AG04450 (cell line): ENCODE measurements around the gene PIK3R4. TPM values are rescaled to one million over a fixed set of nuclear protein-coding genes. Genes with fewer than 3 reads are reported as not detected.

Experiments used
- CTCF ChIA-PET: fragments of 300-600, 350-600 bp; formaldehyde crosslinking; extraction: SDS; loops from one replicate; lab custom pipeline; 2022; ENCODE audit warnings: antibody characterized with exemption, inconsistent platforms; lab: Charles Lee
- POLR2A ChIA-PET: fragments of 350-600 bp; formaldehyde crosslinking; extraction: SDS; loops from one replicate; lab custom pipeline; 2021; ENCODE audit warnings: antibody characterized with exemption, inconsistent platforms; lab: Yijun Ruan, JAX
- DNase-seq: peaks from one replicate; pipeline ENCODE4 v3.0.0-alpha.2; 2011; ENCODE audit warnings: low read depth, low spot score
- H3K27ac ChIP-seq: one replicate; pipeline ENCODE4 v1.5.1; 2012; ENCODE audit warnings: low read depth, low read length, control low read depth
- H3K27me3 ChIP-seq: one replicate; pipeline ENCODE4 v1.6.0; 2012; ENCODE audit warnings: low read length; ENCODE audit not compliant: control insufficient read depth, insufficient read depth
- H3K4me3 ChIP-seq: 2 replicates; pipeline ENCODE4 v1.5.1; 2011; ENCODE audit warnings: mild to moderate bottlenecking, low read depth, low read length, control low read depth
- H3K9me3 ChIP-seq: 2 replicates; pipeline ENCODE4 v1.5.1; 2012; ENCODE audit warnings: low read length; ENCODE audit not compliant: control insufficient read depth, insufficient read depth
- CTCF ChIP-seq: IDR thresholded peaks from 2 replicates; pipeline ENCODE4 v1.5.1; 2011; ENCODE audit warnings: low read depth, low read length, control low read depth, inconsistent platforms
- polyA plus RNA-seq: library from polyadenylated mRNA; depleted of rRNA; stranded (reverse); fragments of >200 nt; gene quantifications from 2 replicates; pipeline ENCODE4 v1.2.3, GENCODE V29; 2011

PIK3R4 gene
- polyA plus RNA-seq, 1 experiment: 25.6 TPM

GRCh38 chr3:130677343-130677742 lies 69.3 kb downstream of the PIK3R4 start:
- ChIA-PET POLR2A (no interaction called here), CTCF (no interaction called here)
- Histone ChIP-seq H3K27ac (no peak overlapping the region), H3K4me3 (no peak overlapping the region), H3K27me3 (no peaks in the 10 kb centered on the region), H3K9me3 (no peaks in the 10 kb centered on the region)
- no peak for TF ChIP-seq CTCF
- DNase-seq: no peak

- TF ChIP-seq CTCF: no peak
- Histone ChIP-seq H3K4me3 (no peak overlapping the region), H3K27ac (no peak overlapping the region), H3K9me3 (no peaks in the 10 kb centered on the region), H3K27me3 (no peaks in the 10 kb centered on the region)
- POLR2A ChIA-PET: no interaction called here
- CTCF ChIA-PET: no interaction called here
- no peak for DNase-seq
Observed at GRCh38 chr3:130671545-130672312, 74.9 kb downstream of the PIK3R4 start.

- H3K4me3 ChIP-seq: no peak overlapping the region
- no peak for TF ChIP-seq CTCF
- no peak for DNase-seq
- H3K27ac ChIP-seq: no peak overlapping the region
- no peaks in the 10 kb centered on the region for H3K27me3 ChIP-seq
- H3K9me3 ChIP-seq: no peaks in the 10 kb centered on the region
- ChIA-PET CTCF (no interaction called here), POLR2A (no interaction called here)
Observed at GRCh38 chr3:130669740-130670139, 76.9 kb downstream of the PIK3R4 start.

GRCh38 chr3:130663092-130663491 lies 83.5 kb downstream of the PIK3R4 start:
- CTCF ChIA-PET: interaction anchor here (0.5 to 1.0 kb wide), 2 partner anchors 96 to 387 kb away, joined by 3 to 4 read pairs; no protein-coding TSS in a partner anchor

More at GRCh38 chr3:130663092-130663491, 83.5 kb downstream of the PIK3R4 start:
- Histone ChIP-seq H3K27ac (no peak overlapping the region), H3K27me3 (no peaks in the 10 kb centered on the region), H3K4me3 (no peak overlapping the region), H3K9me3 (no peaks in the 10 kb centered on the region)
- POLR2A ChIA-PET: interaction anchor here (0.6 kb wide), 1 partner anchor 15 kb away, joined by 3 read pairs; no protein-coding TSS in a partner anchor
- no peak for TF ChIP-seq CTCF
- DNase-seq: no peak
